AG04450 (cell line): Measurements from ENCODE around the gene ZSWIM4. TPM values are rescaled to one million over a fixed set of nuclear protein-coding genes. Genes with fewer than 3 reads are reported as not detected.

Source experiments
- CTCF ChIA-PET: fragments of 300-600, 350-600 bp; formaldehyde crosslinking; extraction: SDS; loops from one replicate; lab custom pipeline; 2022; ENCODE audit warnings: antibody characterized with exemption, inconsistent platforms; lab: Charles Lee
- POLR2A ChIA-PET: fragments of 350-600 bp; formaldehyde crosslinking; extraction: SDS; loops from one replicate; lab custom pipeline; 2021; ENCODE audit warnings: antibody characterized with exemption, inconsistent platforms; lab: Yijun Ruan, JAX
- DNase-seq: peaks from one replicate; pipeline ENCODE4 v3.0.0-alpha.2; 2011; ENCODE audit warnings: low read depth, low spot score
- H3K27ac ChIP-seq: one replicate; pipeline ENCODE4 v1.5.1; 2012; ENCODE audit warnings: low read depth, low read length, control low read depth
- H3K27me3 ChIP-seq: one replicate; pipeline ENCODE4 v1.6.0; 2012; ENCODE audit warnings: low read length; ENCODE audit not compliant: control insufficient read depth, insufficient read depth
- H3K4me3 ChIP-seq: 2 replicates; pipeline ENCODE4 v1.5.1; 2011; ENCODE audit warnings: mild to moderate bottlenecking, low read depth, low read length, control low read depth
- H3K9me3 ChIP-seq: 2 replicates; pipeline ENCODE4 v1.5.1; 2012; ENCODE audit warnings: low read length; ENCODE audit not compliant: control insufficient read depth, insufficient read depth
- CTCF ChIP-seq: IDR thresholded peaks from 2 replicates; pipeline ENCODE4 v1.5.1; 2011; ENCODE audit warnings: low read depth, low read length, control low read depth, inconsistent platforms
- polyA plus RNA-seq: library from polyadenylated mRNA; depleted of rRNA; stranded (reverse); fragments of >200 nt; gene quantifications from 2 replicates; pipeline ENCODE4 v1.2.3, GENCODE V29; 2011

The ZSWIM4 gene
- polyA plus RNA-seq, 1 experiment, result 2.3 TPM

GRCh38 chr19:13873834-13874515 is 78.7 kb downstream of the ZSWIM4 start:
- CTCF ChIA-PET, result interaction anchor here (0.8 kb wide), 1 partner anchor 202 kb away, joined by 4 read pairs; no protein-coding TSS in a partner anchor
- POLR2A ChIA-PET, result no interaction called here
- H3K9me3 ChIP-seq, result no peaks in the 10 kb centered on the region
- no peak overlapping the region for H3K4me3 ChIP-seq
- DNase-seq, result no peak
- TF ChIP-seq CTCF, result no peak
- no peak overlapping the region for H3K27ac ChIP-seq
- H3K27me3 ChIP-seq, result no peaks in the 10 kb centered on the region

- Histone ChIP-seq H3K27ac (no peak overlapping the region), H3K9me3 (no peaks in the 10 kb centered on the region), H3K27me3 (no peaks in the 10 kb centered on the region), H3K4me3 (no peak overlapping the region)
- TF ChIP-seq CTCF, result no peak
- no peak for DNase-seq
- ChIA-PET CTCF (interaction anchor here (0.6 to 0.9 kb wide), 2 partner anchors 75 to 200 kb away, joined by 5 to 6 read pairs; no protein-coding TSS in a partner anchor), POLR2A (no interaction called here)
These were observed 80.6 kb downstream of the ZSWIM4 start for GRCh38 chr19:13875824-13876223.

GRCh38 chr19:13876834-13877233 is 81.6 kb downstream of the ZSWIM4 start, which contains the start of gene NANOS3:
NANOS3 (plus strand) TSS chr19:13877134; CDS start chr19:13877249, 115 bp downstream.
- H3K27ac ChIP-seq, result no peak within 1 kb of the TSS
- no peak for DNase-seq
- CTCF ChIA-PET, result interaction anchor here (1.9 kb wide), 1 partner anchor 199 kb away, joined by 11 read pairs; no protein-coding TSS in a partner anchor
- POLR2A ChIA-PET, result no interaction called here
- H3K4me3 ChIP-seq, result no peak within 1 kb of the TSS
- no peaks in the 10 kb centered on the region for H3K27me3 ChIP-seq
- TF ChIP-seq CTCF, result no peak
- no peaks in the 10 kb centered on the region for H3K9me3 ChIP-seq

GRCh38 chr19:13877303-13877702 is 82.1 kb downstream of the ZSWIM4 start:
- H3K27ac ChIP-seq, result no peak overlapping the region
- ChIA-PET POLR2A (no interaction called here), CTCF (interaction anchor here (1.9 kb wide), 1 partner anchor 198 kb away, joined by 11 read pairs; no protein-coding TSS in a partner anchor)
- no peak for TF ChIP-seq CTCF
- H3K27me3 ChIP-seq, result no peaks in the 10 kb centered on the region
- no peak overlapping the region for H3K4me3 ChIP-seq
- H3K9me3 ChIP-seq, result no peaks in the 10 kb centered on the region
- DNase-seq, result no peak
